Upper lobe of left lung (tissue), 4 donors: ENCODE data around the gene CRYBG1.

Experiments used
- CTCF ChIP-seq, 6 experiments: fragments of 450-650 bp in 4 of 6; fragments of 200-600 bp in 2 of 6; sonication (generic) in 2 of 6; IDR thresholded peaks; one replicate each; pipeline ENCODE4 v1.5.1; 2016 to 2019; ENCODE audit warnings: antibody characterized with exemption in 6 of 6
- EP300 ChIP-seq, 4 donors: sonication (generic); formaldehyde crosslinking; IDR thresholded peaks; one replicate each; pipeline ENCODE4 v1.5.1; 2017; ENCODE audit warnings: antibody characterized with exemption in 4 of 4, control low read depth in 2 of 4
- POLR2A ChIP-seq, 4 donors: fragments of 450-650 bp; IDR thresholded peaks; one replicate each; pipeline ENCODE4 v1.5.1; 2016 to 2017; ENCODE audit warnings: antibody characterized with exemption in 4 of 4, mild to moderate bottlenecking in 2 of 4
- POLR2AphosphoS5 ChIP-seq, 2 donors: sonication (generic); formaldehyde crosslinking; IDR thresholded peaks; one replicate each; pipeline ENCODE4 v1.5.1; 2017; ENCODE audit warnings: antibody characterized with exemption in 2 of 2

GRCh38 chr6:106614166-106614565 lies 253.6 kb downstream of the CRYBG1 start:
- TF ChIP-seq CTCF (IDR thresholded peaks at IDR 0.05) (no peak), EP300 (IDR thresholded peaks at IDR 0.05) (no peak), POLR2A (IDR thresholded peaks at IDR 0.05) (no peak), POLR2AphosphoS5 (IDR thresholded peaks at IDR 0.05) (no peak)
